Measurements from ENCODE around the gene MT1A.

The MT1A gene

GRCh38 chr16:56625943-56626654, 12.4 kb upstream of the MT1A start:
- TF ChIP-seq, protein P1, sequence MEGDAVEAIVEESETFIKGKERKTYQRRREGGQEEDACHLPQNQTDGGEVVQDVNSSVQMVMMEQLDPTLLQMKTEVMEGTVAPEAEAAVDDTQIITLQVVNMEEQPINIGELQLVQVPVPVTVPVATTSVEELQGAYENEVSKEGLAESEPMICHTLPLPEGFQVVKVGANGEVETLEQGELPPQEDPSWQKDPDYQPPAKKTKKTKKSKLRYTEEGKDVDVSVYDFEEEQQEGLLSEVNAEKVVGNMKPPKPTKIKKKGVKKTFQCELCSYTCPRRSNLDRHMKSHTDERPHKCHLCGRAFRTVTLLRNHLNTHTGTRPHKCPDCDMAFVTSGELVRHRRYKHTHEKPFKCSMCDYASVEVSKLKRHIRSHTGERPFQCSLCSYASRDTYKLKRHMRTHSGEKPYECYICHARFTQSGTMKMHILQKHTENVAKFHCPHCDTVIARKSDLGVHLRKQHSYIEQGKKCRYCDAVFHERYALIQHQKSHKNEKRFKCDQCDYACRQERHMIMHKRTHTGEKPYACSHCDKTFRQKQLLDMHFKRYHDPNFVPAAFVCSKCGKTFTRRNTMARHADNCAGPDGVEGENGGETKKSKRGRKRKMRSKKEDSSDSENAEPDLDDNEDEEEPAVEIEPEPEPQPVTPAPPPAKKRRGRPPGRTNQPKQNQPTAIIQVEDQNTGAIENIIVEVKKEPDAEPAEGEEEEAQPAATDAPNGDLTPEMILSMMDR (IDR thresholded peaks at IDR 0.05; ENCODE audit: low read depth, low read length, missing control alignments), result no peak
- DNase-seq, result peak; percentile 66
- peak overlapping the region; percentile 74 for H3K4me3 ChIP-seq (ENCODE audit: low read depth, low read length)
- peak overlapping the region; percentile 75 for H3K27ac ChIP-seq
- in situ Hi-C loops (cut with HindIII; ENCODE audit: low pct_ligation_motif_present, low sequenced_read_pairs), result no loop called here
- no peaks in the 10 kb centered on the region for H3K27me3 ChIP-seq (replicated peaks)
- H3K36me3 ChIP-seq (replicated peaks), result no peaks in the 10 kb centered on the region

GRCh38 chr16:56626685-56627084, 11.8 kb upstream of the MT1A start:
- H3K4me3 ChIP-seq (ENCODE audit: low read depth, low read length), result peak overlapping the region; percentile 74
- in situ Hi-C loops (cut with HindIII; ENCODE audit: low pct_ligation_motif_present, low sequenced_read_pairs), result no loop called here
- H3K27me3 ChIP-seq (replicated peaks), result no peaks in the 10 kb centered on the region
- H3K27ac ChIP-seq, result peak overlapping the region; percentile 54
- no peak for DNase-seq
- TF ChIP-seq, protein P1 (IDR thresholded peaks at IDR 0.05; ENCODE audit: low read depth, low read length, missing control alignments), result no peak
- H3K36me3 ChIP-seq (replicated peaks), result no peaks in the 10 kb centered on the region

- TF ChIP-seq, protein P1 (IDR thresholded peaks at IDR 0.05; ENCODE audit: low read depth, low read length, missing control alignments), result no peak
- Histone ChIP-seq H3K4me3 (ENCODE audit: low read depth, low read length) (no peak overlapping the region), H3K36me3 (replicated peaks) (no peaks in the 10 kb centered on the region), H3K27me3 (replicated peaks) (peaks cover 2% of the 10 kb centered on the region), H3K27ac (no peak overlapping the region)
- DNase-seq, result no peak
- in situ Hi-C loops (cut with HindIII; ENCODE audit: low pct_ligation_motif_present, low sequenced_read_pairs), result no loop called here
These were observed 9.7 kb upstream of the MT1A start for GRCh38 chr16:56628486-56629350.

GRCh38 chr16:56629531-56629930, 8.9 kb upstream of the MT1A start:
- H3K4me3 ChIP-seq (ENCODE audit: low read depth, low read length), result no peak overlapping the region
- in situ Hi-C loops (cut with HindIII; ENCODE audit: low pct_ligation_motif_present, low sequenced_read_pairs), result no loop called here
- peaks cover 6% of the 10 kb centered on the region for H3K27me3 ChIP-seq (replicated peaks)
- H3K36me3 ChIP-seq (replicated peaks), result no peaks in the 10 kb centered on the region
- no peak overlapping the region for H3K27ac ChIP-seq
- TF ChIP-seq, protein P1 (IDR thresholded peaks at IDR 0.05; ENCODE audit: low read depth, low read length, missing control alignments), result no peak
- no peak for DNase-seq

- H3K27me3 ChIP-seq (replicated peaks), result peaks cover 12% of the 10 kb centered on the region
These were observed 8.3 kb upstream of the MT1A start for GRCh38 chr16:56630134-56630533.

More at GRCh38 chr16:56630134-56630533, 8.3 kb upstream of the MT1A start:
- Histone ChIP-seq H3K4me3 (ENCODE audit: low read depth, low read length) (no peak overlapping the region), H3K36me3 (replicated peaks) (no peaks in the 10 kb centered on the region), H3K27ac (no peak overlapping the region)
- in situ Hi-C loops (cut with HindIII; ENCODE audit: low pct_ligation_motif_present, low sequenced_read_pairs), result no loop called here
- DNase-seq, result no peak
- TF ChIP-seq, protein P1 (IDR thresholded peaks at IDR 0.05; ENCODE audit: low read depth, low read length, missing control alignments), result no peak
